ENCODE data around the gene ZFYVE28. TPM values are rescaled to one million over a fixed set of nuclear protein-coding genes. Genes with fewer than 3 reads are reported as not detected.

The ZFYVE28 gene
- polyA plus RNA-seq, 1 of the 3 experiments (the other 2 are of a cell fraction) = 3.2 TPM

DNA sequence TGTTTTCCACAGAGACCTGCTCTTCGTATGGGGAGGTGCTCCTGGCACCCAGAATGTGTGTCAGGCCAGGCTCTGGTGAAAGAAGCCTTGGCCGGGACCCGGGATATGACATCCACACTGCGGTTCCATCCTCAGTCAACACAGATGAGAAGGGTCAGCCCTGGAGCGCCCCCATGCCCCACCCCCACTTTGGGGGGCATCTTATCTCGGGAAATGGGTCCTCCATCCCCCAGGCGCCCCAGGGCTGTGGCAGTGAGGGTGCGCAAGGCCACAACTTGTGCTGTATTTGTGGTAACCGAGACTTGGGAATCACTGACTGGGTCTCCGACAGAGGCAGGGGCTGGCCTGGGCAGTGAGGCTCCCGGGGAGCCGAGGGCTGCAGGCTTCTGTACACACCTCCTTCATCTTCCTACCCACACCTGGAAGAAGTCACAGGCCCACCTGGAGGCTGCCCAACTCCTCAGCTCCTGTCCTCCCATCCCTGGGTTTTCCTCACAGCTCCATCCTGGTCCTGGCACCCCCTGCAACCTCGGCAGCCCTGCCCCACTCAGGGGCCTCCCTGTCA is 8.3 kb upstream of the ZFYVE28 start:
- POLR2A ChIA-PET = interaction anchor here (0.6 kb wide), 1 partner anchor 323 kb away, joined by 3 read pairs; no protein-coding TSS in a partner anchor
- Histone ChIP-seq H3K9me3 (no peaks in the 10 kb centered on the region), H3K4me2 (no peak overlapping the region), H2AFZ (ENCODE audit: low read depth) (no peak overlapping the region), H3K27me3 (ENCODE audit: insufficient read depth) (peaks cover 10% of the 10 kb centered on the region; the same call in 1 of the 2 replicates), H3K9me2 (no peaks in the 10 kb centered on the region), H3K4me1 (ENCODE audit: control insufficient read depth in 1 of 2, insufficient read depth in 2 of 2, low read depth in 1 of 2, low read length in 1 of 2) (peaks cover 0 to 4% of the 10 kb centered on the region in 2 experiments; a peak in 1 of 4 replicates), H3F3A (replicated peaks; ENCODE audit: insufficient read depth) (no peaks in the 10 kb centered on the region), H3K79me2 (ENCODE audit: insufficient read depth) (no peaks in the 10 kb centered on the region), H3K27ac (ENCODE audit: low read depth in 2 of 2, low read length in 1 of 2) (no peak overlapping the region), H3K4me3 (ENCODE audit: low read depth in 2 of 2, low read length in 1 of 2) (no peak overlapping the region), H3K9ac (no peak overlapping the region), H4K20me1 (ENCODE audit: insufficient read depth) (no peaks in the 10 kb centered on the region), H3K36me3 (replicated peaks in 1 of 2; ENCODE audit: control insufficient read depth in 1 of 2, insufficient read depth in 2 of 2, low read length in 1 of 2) (no peaks in the 10 kb centered on the region)
- WGBS (ENCODE audit: low lambda C conversion rate) = 70% methylated on average over 9 of the region's 13 CpGs
- no peak for TF ChIP-seq FOXJ3 (CRISPR knock-in tag; IDR thresholded peaks at IDR 0.05)
- TF ChIP-seq FOSL2 (IDR thresholded peaks at IDR 0.05; ENCODE audit: borderline replicate concordance, low read depth) = no peak
- no peak for DNase-seq
- CTCF ChIA-PET = interaction anchor here (1.3 to 2.7 kb wide), 3 partner anchors 8 to 42 kb away, joined by 3 to 9 read pairs (median 8); partner anchors contain the start of genes CFAP99, RNF4 and ZFYVE28

GRCh38 chr4:2426069-2426397 is 7.6 kb upstream of the ZFYVE28 start:
- Histone ChIP-seq H3K4me3 (ENCODE audit: low read depth in 2 of 2, low read length in 1 of 2) (no peak overlapping the region), H3K27ac (ENCODE audit: low read depth in 2 of 2, low read length in 1 of 2) (no peak overlapping the region), H3K9me3 (no peaks in the 10 kb centered on the region), H4K20me1 (ENCODE audit: insufficient read depth) (no peaks in the 10 kb centered on the region), H3K4me2 (no peak overlapping the region), H3K36me3 (replicated peaks in 1 of 2; ENCODE audit: control insufficient read depth in 1 of 2, insufficient read depth in 2 of 2, low read length in 1 of 2) (no peaks in the 10 kb centered on the region), H3F3A (replicated peaks; ENCODE audit: insufficient read depth) (no peaks in the 10 kb centered on the region), H3K9ac (no peak overlapping the region), H3K79me2 (ENCODE audit: insufficient read depth) (no peaks in the 10 kb centered on the region), H2AFZ (ENCODE audit: low read depth) (no peak overlapping the region), H3K9me2 (no peaks in the 10 kb centered on the region), H3K4me1 (ENCODE audit: control insufficient read depth in 1 of 2, insufficient read depth in 2 of 2, low read depth in 1 of 2, low read length in 1 of 2) (peaks cover 0 to 4% of the 10 kb centered on the region in 2 experiments; a peak in 1 of 4 replicates), H3K27me3 (ENCODE audit: insufficient read depth) (peaks cover 18% of the 10 kb centered on the region)
- WGBS (ENCODE audit: low lambda C conversion rate) = 69% methylated on average over 3 of the region's 8 CpGs
- no peak for DNase-seq
- TF ChIP-seq EP300 (IDR thresholded peaks at IDR 0.05; ENCODE audit: borderline replicate concordance in 1 of 2, low read depth in 1 of 2, low read length in 1 of 2) (no peak), MAX (IDR thresholded peaks at IDR 0.05; ENCODE audit: low read depth) (no peak)
- POLR2A ChIA-PET = no interaction called here
- CTCF ChIA-PET = interaction anchor here (0.8 to 2.7 kb wide), 2 partner anchors 10 to 11 kb away, joined by 4 to 9 read pairs; no protein-coding TSS in a partner anchor

DNA sequence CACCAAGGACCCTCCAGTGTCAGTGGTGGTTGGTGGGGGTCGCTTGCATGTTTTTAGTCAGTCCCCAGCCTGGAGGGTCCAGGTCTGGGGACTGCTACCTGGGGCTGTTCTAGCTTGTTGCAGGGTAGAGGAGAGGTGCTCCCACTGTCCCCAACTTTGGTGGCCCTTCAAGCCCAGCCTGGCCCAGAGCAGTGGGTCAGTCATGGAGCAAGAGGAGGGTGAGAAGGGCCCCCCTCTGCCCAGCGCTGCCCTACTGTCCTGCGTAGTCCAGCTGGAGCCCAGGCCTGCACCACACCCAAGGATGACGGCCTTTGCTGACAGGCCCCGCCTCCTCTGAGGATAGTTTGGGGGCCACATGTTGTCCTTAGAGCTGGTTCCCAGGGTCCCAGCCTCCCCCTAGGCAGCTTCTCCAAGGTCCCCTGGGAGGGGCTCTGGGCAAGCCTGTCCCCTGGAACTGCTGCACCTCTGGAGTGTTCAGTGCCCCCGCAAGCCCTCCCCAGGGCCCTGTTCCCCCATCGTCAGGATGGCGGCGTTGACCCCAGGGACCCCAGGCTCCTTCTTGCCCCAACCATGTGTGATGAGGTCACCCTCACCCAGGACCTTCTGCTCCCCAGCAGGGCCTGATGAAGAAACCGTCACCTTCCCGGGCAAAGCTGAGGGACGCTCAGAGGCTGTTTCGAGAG is 7.1 kb upstream of the ZFYVE28 start:
- POLR2A ChIA-PET = no interaction called here
- H3K4me2 ChIP-seq = no peak overlapping the region
- peaks cover 0 to 4% of the 10 kb centered on the region in 2 experiments; a peak in 1 of 4 replicates for H3K4me1 ChIP-seq (ENCODE audit: control insufficient read depth in 1 of 2, insufficient read depth in 2 of 2, low read depth in 1 of 2, low read length in 1 of 2)

More for the DNA sequence above, 7.1 kb upstream of the ZFYVE28 start:
- H3K36me3 ChIP-seq (replicated peaks in 1 of 2; ENCODE audit: control insufficient read depth in 1 of 2, insufficient read depth in 2 of 2, low read length in 1 of 2) = no peaks in the 10 kb centered on the region
- no peak overlapping the region for H2AFZ ChIP-seq (ENCODE audit: low read depth)
- no peaks in the 10 kb centered on the region for H3F3A ChIP-seq (replicated peaks; ENCODE audit: insufficient read depth)
- no peak overlapping the region for H3K27ac ChIP-seq (ENCODE audit: low read depth in 2 of 2, low read length in 1 of 2)
- no peak overlapping the region for H3K9ac ChIP-seq
- no peak overlapping the region for H3K4me3 ChIP-seq (ENCODE audit: low read depth in 2 of 2, low read length in 1 of 2)
- no peaks in the 10 kb centered on the region for H3K79me2 ChIP-seq (ENCODE audit: insufficient read depth)
- H3K9me3 ChIP-seq = no peaks in the 10 kb centered on the region
- 88% methylated on average over 9 of the region's 13 CpGs for WGBS (ENCODE audit: low lambda C conversion rate)
- no peaks in the 10 kb centered on the region for H4K20me1 ChIP-seq (ENCODE audit: insufficient read depth)
- TF ChIP-seq, protein P1, sequence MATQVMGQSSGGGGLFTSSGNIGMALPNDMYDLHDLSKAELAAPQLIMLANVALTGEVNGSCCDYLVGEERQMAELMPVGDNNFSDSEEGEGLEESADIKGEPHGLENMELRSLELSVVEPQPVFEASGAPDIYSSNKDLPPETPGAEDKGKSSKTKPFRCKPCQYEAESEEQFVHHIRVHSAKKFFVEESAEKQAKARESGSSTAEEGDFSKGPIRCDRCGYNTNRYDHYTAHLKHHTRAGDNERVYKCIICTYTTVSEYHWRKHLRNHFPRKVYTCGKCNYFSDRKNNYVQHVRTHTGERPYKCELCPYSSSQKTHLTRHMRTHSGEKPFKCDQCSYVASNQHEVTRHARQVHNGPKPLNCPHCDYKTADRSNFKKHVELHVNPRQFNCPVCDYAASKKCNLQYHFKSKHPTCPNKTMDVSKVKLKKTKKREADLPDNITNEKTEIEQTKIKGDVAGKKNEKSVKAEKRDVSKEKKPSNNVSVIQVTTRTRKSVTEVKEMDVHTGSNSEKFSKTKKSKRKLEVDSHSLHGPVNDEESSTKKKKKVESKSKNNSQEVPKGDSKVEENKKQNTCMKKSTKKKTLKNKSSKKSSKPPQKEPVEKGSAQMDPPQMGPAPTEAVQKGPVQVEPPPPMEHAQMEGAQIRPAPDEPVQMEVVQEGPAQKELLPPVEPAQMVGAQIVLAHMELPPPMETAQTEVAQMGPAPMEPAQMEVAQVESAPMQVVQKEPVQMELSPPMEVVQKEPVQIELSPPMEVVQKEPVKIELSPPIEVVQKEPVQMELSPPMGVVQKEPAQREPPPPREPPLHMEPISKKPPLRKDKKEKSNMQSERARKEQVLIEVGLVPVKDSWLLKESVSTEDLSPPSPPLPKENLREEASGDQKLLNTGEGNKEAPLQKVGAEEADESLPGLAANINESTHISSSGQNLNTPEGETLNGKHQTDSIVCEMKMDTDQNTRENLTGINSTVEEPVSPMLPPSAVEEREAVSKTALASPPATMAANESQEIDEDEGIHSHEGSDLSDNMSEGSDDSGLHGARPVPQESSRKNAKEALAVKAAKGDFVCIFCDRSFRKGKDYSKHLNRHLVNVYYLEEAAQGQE (IDR thresholded peaks at IDR 0.05; ENCODE audit: low read depth, low read length) = no peak
- TF ChIP-seq MXI1 (IDR thresholded peaks at IDR 0.05; ENCODE audit: low read depth, low read length) = no peak
- no peak for TF ChIP-seq RCOR1 (IDR thresholded peaks at IDR 0.05; ENCODE audit: low read length)
- TF ChIP-seq, protein P2, sequence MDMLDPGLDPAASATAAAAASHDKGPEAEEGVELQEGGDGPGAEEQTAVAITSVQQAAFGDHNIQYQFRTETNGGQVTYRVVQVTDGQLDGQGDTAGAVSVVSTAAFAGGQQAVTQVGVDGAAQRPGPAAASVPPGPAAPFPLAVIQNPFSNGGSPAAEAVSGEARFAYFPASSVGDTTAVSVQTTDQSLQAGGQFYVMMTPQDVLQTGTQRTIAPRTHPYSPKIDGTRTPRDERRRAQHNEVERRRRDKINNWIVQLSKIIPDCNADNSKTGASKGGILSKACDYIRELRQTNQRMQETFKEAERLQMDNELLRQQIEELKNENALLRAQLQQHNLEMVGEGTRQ (IDR thresholded peaks at IDR 0.05; ENCODE audit: borderline replicate concordance, low read depth, low read length) = no peak
- H3K9me2 ChIP-seq = no peaks in the 10 kb centered on the region
- peaks cover 23% of the 10 kb centered on the region for H3K27me3 ChIP-seq (ENCODE audit: insufficient read depth)
- DNase-seq = no peak
- CTCF ChIA-PET = interaction anchor here (0.8 to 2.7 kb wide), 3 partner anchors 10 to 37 kb away, joined by 4 to 9 read pairs (median 4); no protein-coding TSS in a partner anchor

Data from SK-N-SH (cell line).